ENCODE measurements around the gene NSMCE1.

NSMCE1 gene

DNA sequence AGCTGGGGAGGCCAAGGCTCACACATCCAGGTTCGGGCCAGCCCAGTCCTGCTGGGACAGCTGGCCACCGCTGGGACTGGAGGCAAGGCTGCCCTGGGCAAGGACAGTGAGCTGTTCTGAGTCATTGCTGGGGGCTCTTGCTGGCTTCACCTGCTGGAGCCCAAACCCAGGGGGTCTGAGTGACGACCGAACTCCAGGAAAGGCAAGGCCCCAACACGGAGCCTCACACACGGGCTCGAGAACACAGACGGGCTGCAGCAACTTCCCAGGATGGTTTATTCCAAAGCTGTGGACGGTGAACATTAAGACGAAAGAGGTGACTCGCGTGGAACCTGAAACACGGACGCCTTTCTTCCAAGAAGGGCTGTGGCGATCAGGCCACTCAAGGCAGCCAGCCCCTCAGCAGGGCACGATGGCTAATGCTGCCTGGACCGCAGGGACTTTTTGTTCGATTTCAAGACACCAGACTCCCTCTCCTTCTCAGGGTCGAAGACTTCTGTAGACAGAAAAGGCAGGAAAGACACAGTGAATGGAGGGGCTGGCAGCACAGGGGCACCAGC, 43.8 kb downstream of the NSMCE1 start:
- DNase-seq = no peak
- TF ChIP-seq, protein P1, sequence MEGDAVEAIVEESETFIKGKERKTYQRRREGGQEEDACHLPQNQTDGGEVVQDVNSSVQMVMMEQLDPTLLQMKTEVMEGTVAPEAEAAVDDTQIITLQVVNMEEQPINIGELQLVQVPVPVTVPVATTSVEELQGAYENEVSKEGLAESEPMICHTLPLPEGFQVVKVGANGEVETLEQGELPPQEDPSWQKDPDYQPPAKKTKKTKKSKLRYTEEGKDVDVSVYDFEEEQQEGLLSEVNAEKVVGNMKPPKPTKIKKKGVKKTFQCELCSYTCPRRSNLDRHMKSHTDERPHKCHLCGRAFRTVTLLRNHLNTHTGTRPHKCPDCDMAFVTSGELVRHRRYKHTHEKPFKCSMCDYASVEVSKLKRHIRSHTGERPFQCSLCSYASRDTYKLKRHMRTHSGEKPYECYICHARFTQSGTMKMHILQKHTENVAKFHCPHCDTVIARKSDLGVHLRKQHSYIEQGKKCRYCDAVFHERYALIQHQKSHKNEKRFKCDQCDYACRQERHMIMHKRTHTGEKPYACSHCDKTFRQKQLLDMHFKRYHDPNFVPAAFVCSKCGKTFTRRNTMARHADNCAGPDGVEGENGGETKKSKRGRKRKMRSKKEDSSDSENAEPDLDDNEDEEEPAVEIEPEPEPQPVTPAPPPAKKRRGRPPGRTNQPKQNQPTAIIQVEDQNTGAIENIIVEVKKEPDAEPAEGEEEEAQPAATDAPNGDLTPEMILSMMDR (IDR thresholded peaks at IDR 0.05; ENCODE audit: borderline replicate concordance, extremely low read depth, low read length, poor library complexity, severe bottlenecking) = no peak
- no peak for TF ChIP-seq EZH2 (IDR thresholded peaks at IDR 0.05; ENCODE audit: borderline replicate concordance, low read depth, low read length, severe bottlenecking)
- peaks cover 5% of the 10 kb centered on the region; the same call in 1 of the 2 replicates for H3K79me2 ChIP-seq (ENCODE audit: insufficient read depth, low read length)
- H3K4me3 ChIP-seq (ENCODE audit: low read depth in 1 of 2, low read length in 2 of 2) = no peak overlapping the region
- H3K4me2 ChIP-seq (ENCODE audit: insufficient read depth, low read length) = no peak overlapping the region
- no peak overlapping the region for H2AFZ ChIP-seq (ENCODE audit: low read depth, low read length)
- H3K9ac ChIP-seq (ENCODE audit: low read depth, low read length) = no peak overlapping the region
- H3K27ac ChIP-seq (ENCODE audit: low read length) = peak overlapping the region; percentile 36
- H3K36me3 ChIP-seq (ENCODE audit: insufficient read depth, low read length) = peaks cover 85% of the 10 kb centered on the region
- no peaks in the 10 kb centered on the region for H3K4me1 ChIP-seq (ENCODE audit: insufficient read depth, low read length)
- no peaks in the 10 kb centered on the region for H3K9me3 ChIP-seq (ENCODE audit: insufficient read depth, low read length, severe bottlenecking)
- peaks cover 3% of the 10 kb centered on the region for H4K20me1 ChIP-seq (ENCODE audit: insufficient read depth, low read length)
- ATAC-seq (ENCODE audit: insufficient read depth, low read depth) = no peak
- no peaks in the 10 kb centered on the region for H3K27me3 ChIP-seq (ENCODE audit: insufficient read depth, low read length, poor library complexity)

DNA sequence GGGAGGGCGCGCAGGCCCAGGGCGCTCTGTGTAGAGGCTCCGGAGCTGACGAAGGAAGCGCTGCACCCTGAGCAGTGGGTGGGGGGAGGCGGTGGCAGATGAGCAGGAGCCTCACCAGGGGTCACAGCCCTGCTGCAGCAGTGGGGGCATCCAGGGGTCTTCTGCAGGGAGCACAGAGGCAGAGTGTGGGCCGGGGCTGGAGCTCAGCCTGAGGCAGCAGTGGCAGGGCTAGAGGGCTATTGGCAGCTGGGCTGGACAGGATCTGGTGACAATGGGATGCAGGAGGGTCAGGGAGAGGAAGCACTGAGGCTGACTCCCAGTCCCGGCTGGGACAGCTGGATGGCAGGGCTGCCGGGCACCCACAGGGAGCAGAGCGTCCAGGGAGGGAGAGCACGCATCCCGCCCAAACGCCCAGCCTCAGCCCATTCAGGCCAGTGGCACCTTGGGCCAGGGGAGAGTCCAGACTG, 44.3 kb downstream of the NSMCE1 start:
- DNase-seq = no peak
- H3K4me2 ChIP-seq (ENCODE audit: insufficient read depth, low read length) = no peak overlapping the region
- no peak overlapping the region for H3K9ac ChIP-seq (ENCODE audit: low read depth, low read length)
- H3K36me3 ChIP-seq (ENCODE audit: insufficient read depth, low read length) = peaks cover 86% of the 10 kb centered on the region
- no peaks in the 10 kb centered on the region for H3K4me1 ChIP-seq (ENCODE audit: insufficient read depth, low read length)
- H4K20me1 ChIP-seq (ENCODE audit: insufficient read depth, low read length) = peaks cover 3% of the 10 kb centered on the region
- ATAC-seq (ENCODE audit: insufficient read depth, low read depth) = no peak
- TF ChIP-seq, protein P1 (IDR thresholded peaks at IDR 0.05; ENCODE audit: borderline replicate concordance, extremely low read depth, low read length, poor library complexity, severe bottlenecking) = no peak
- no peak for TF ChIP-seq EZH2 (IDR thresholded peaks at IDR 0.05; ENCODE audit: borderline replicate concordance, low read depth, low read length, severe bottlenecking)
- peak overlapping the region; percentile 40; the same call in 1 of the 2 replicates for H3K27ac ChIP-seq (ENCODE audit: low read length)
- H3K9me3 ChIP-seq (ENCODE audit: insufficient read depth, low read length, severe bottlenecking) = no peaks in the 10 kb centered on the region
- no peak overlapping the region for H3K4me3 ChIP-seq (ENCODE audit: low read depth in 1 of 2, low read length in 2 of 2)
- H3K79me2 ChIP-seq (ENCODE audit: insufficient read depth, low read length) = peaks cover 2% of the 10 kb centered on the region; the same call in 1 of the 2 replicates
- H2AFZ ChIP-seq (ENCODE audit: low read depth, low read length) = no peak overlapping the region
- H3K27me3 ChIP-seq (ENCODE audit: insufficient read depth, low read length, poor library complexity) = no peaks in the 10 kb centered on the region

DNA sequence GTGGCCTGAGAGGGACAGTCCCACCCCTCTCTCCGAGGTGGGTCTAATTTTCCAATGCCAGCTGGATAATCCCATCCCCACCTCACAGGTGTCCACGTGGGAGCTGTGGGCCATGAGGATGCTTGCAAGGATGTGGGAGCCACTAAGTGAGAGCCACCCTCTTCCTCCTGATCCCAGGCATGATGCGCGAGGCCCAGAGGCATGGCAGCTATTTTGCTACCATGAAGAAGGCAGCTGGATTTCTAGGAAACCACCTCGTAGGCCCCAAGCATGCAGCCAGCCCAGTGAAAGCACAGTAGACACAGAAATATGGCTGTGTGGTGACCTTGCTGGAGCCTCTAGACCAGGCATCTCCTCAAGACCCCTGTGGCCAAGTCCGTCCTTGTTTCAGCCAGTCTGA, 44.9 kb downstream of the NSMCE1 start:
- Histone ChIP-seq H3K4me1 (ENCODE audit: insufficient read depth, low read length) (no peaks in the 10 kb centered on the region), H3K4me3 (ENCODE audit: low read depth in 1 of 2, low read length in 2 of 2) (no peak overlapping the region), H3K36me3 (ENCODE audit: insufficient read depth, low read length) (peaks cover 86% of the 10 kb centered on the region), H3K27me3 (ENCODE audit: insufficient read depth, low read length, poor library complexity) (no peaks in the 10 kb centered on the region), H3K4me2 (ENCODE audit: insufficient read depth, low read length) (no peak overlapping the region), H4K20me1 (ENCODE audit: insufficient read depth, low read length) (peaks cover 3% of the 10 kb centered on the region), H3K9me3 (ENCODE audit: insufficient read depth, low read length, severe bottlenecking) (no peaks in the 10 kb centered on the region), H2AFZ (ENCODE audit: low read depth, low read length) (no peak overlapping the region), H3K27ac (ENCODE audit: low read length) (peak overlapping the region; percentile 56), H3K9ac (ENCODE audit: low read depth, low read length) (no peak overlapping the region), H3K79me2 (ENCODE audit: insufficient read depth, low read length) (no peaks in the 10 kb centered on the region)
- TF ChIP-seq EZH2 (IDR thresholded peaks at IDR 0.05; ENCODE audit: borderline replicate concordance, low read depth, low read length, severe bottlenecking) = no peak
- TF ChIP-seq, protein P1 (IDR thresholded peaks at IDR 0.05; ENCODE audit: borderline replicate concordance, extremely low read depth, low read length, poor library complexity, severe bottlenecking) = no peak
- DNase-seq = no peak
- ATAC-seq (ENCODE audit: insufficient read depth, low read depth) = no peak
